Left kidney (tissue), 2 donors: ENCODE measurements around the gene SPAG9. TPM values are rescaled to one million over a fixed set of nuclear protein-coding genes. Genes with fewer than 3 reads are reported as not detected.

Experiments
- DNase-seq: peaks from one replicate; pipeline ENCODE4 v3.0.0-alpha.2; 2013
- polyA plus RNA-seq: library from polyadenylated mRNA; unstranded; fragments of 120-200 nt; gene quantifications from one replicate; pipeline ENCODE4 v1.2.1, GENCODE V29; 2013; ENCODE audit not compliant: insufficient read length

SPAG9 gene
- polyA plus RNA-seq, 1 donor = 139 TPM

GRCh38 chr17:50938821-50939541, 181.7 kb downstream of the SPAG9 start:
- no peak for DNase-seq

GRCh38 chr17:50935996-50936266, 184.7 kb downstream of the SPAG9 start:
- no peak for DNase-seq

GRCh38 chr17:50935221-50935995, 185.3 kb downstream of the SPAG9 start:
- DNase-seq = no peak

- no peak for DNase-seq
These were observed 185.9 kb downstream of the SPAG9 start for GRCh38 chr17:50934672-50935220.

- no peak for DNase-seq
These were observed 186.5 kb downstream of the SPAG9 start for GRCh38 chr17:50934161-50934560.

GRCh38 chr17:50931144-50931908, 189.3 kb downstream of the SPAG9 start:
- DNase-seq = no peak

- no peak for DNase-seq
These were observed 192.0 kb downstream of the SPAG9 start for GRCh38 chr17:50928646-50929045.

GRCh38 chr17:50927287-50927686, 193.4 kb downstream of the SPAG9 start:
- DNase-seq = no peak

- no peak for DNase-seq
These were observed 194.1 kb downstream of the SPAG9 start for GRCh38 chr17:50926523-50926922.

GRCh38 chr17:50925296-50925891, 195.3 kb downstream of the SPAG9 start:
- DNase-seq = no peak

GRCh38 chr17:50924800-50925199, 195.9 kb downstream of the SPAG9 start:
- DNase-seq = no peak

GRCh38 chr17:50924300-50924699, 196.4 kb downstream of the SPAG9 start:
- no peak for DNase-seq

- no peak for DNase-seq
These were observed 197.1 kb downstream of the SPAG9 start for GRCh38 chr17:50923611-50924010.

- DNase-seq = no peak
These were observed 197.8 kb downstream of the SPAG9 start for GRCh38 chr17:50922721-50923405.

- no peak for DNase-seq
These were observed 198.6 kb downstream of the SPAG9 start for GRCh38 chr17:50922107-50922506.

GRCh38 chr17:50920891-50921586, 199.6 kb downstream of the SPAG9 start:
- no peak for DNase-seq

- no peak for DNase-seq
These were observed 200.6 kb downstream of the SPAG9 start for GRCh38 chr17:50920041-50920410.

- peak; percentile 91 for DNase-seq
These were observed 201.2 kb downstream of the SPAG9 start for GRCh38 chr17:50919321-50920040.

GRCh38 chr17:50918933-50919296, 201.8 kb downstream of the SPAG9 start:
- DNase-seq = no peak
